Measurements from ENCODE around the gene TWIST2. TPM values are rescaled to one million over a fixed set of nuclear protein-coding genes. Genes with fewer than 3 reads are reported as not detected.
A peak's percentile ranks its signal among the peaks of the same experiment; 100 is the strongest.

The TWIST2 gene
- total and polyA plus RNA-seq, 11 donors: 0.39 to 10.9 (median 1.4) TPM

- Histone ChIP-seq H3K4me1 (peaks cover 0 to 12% (median 4%) of the 10 kb centered on the region in 12 donors), H3K27ac (no peak overlapping the region), H3K4me3 (no peak overlapping the region), H3K36me3 (no peaks in the 10 kb centered on the region), H3K9me3 (no peaks in the 10 kb centered on the region), H3K27me3 (peaks cover 0 to 28% (median 2%) of the 10 kb centered on the region in 9 donors)
- no peak for ATAC-seq
- intact Hi-C loops (cut with DNase I): no loop called here
- WGBS, 4 donors: 79 to 86% (median 81%) methylated on average over 12 to 14 of the region's 14 CpGs
- DNase-seq: peak in 1 of 5 donors; percentile 11
- no peak for TF ChIP-seq POLR2A (IDR thresholded peaks at IDR 0.05)
- TF ChIP-seq, protein P1, sequence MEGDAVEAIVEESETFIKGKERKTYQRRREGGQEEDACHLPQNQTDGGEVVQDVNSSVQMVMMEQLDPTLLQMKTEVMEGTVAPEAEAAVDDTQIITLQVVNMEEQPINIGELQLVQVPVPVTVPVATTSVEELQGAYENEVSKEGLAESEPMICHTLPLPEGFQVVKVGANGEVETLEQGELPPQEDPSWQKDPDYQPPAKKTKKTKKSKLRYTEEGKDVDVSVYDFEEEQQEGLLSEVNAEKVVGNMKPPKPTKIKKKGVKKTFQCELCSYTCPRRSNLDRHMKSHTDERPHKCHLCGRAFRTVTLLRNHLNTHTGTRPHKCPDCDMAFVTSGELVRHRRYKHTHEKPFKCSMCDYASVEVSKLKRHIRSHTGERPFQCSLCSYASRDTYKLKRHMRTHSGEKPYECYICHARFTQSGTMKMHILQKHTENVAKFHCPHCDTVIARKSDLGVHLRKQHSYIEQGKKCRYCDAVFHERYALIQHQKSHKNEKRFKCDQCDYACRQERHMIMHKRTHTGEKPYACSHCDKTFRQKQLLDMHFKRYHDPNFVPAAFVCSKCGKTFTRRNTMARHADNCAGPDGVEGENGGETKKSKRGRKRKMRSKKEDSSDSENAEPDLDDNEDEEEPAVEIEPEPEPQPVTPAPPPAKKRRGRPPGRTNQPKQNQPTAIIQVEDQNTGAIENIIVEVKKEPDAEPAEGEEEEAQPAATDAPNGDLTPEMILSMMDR (IDR thresholded peaks at IDR 0.05): no peak
These were observed 11.9 kb downstream of the TWIST2 start for GRCh38 chr2:238859636-238860347.

DNA sequence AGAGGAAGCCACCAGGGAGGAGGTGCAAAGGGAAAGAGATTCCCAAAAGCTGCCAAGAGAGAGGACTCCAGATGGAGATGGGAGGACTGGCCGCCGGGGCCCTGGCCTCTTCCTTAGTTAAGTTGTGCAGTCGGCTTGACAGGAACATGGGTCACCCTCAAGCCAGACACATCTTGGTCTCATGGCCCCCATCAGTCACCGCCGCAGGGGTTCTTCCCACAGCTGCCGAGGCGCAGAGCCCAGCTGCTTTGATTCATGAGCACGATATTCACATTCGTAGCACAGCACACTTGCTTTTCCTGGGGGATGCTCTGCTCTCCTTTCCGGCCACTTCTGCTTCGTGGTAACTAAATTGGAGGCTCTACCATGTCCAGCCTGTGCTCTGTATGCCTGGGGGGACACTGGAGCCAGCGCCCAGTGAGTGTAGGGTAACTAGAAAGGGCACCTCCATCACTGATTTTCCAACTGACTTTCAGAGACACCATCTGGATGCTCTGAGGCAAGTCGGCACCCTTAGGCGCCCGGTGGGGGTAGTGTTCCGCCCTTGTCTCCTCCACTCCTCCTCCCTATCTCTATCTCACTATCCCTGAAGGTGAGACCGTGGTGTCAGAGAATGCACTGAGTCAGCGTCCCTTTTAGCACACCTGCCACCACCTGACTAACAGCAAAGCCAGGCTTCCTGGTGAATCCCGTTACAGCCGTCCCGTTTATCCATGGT lies 13.3 kb downstream of the TWIST2 start:
- WGBS, 4 donors: 75 to 79% (median 76%) methylated on average over 21 of the region's 21 CpGs
- ATAC-seq (no peak), DNase-seq (peak in 1 of 5 donors; percentile 11)
- H3K4me3 ChIP-seq: no peak overlapping the region
- peaks cover 0 to 18% (median 0%) of the 10 kb centered on the region in 9 donors for H3K27me3 ChIP-seq
- H3K4me1 ChIP-seq: peaks cover 0 to 15% (median 5%) of the 10 kb centered on the region in 12 donors
- intact Hi-C loops (cut with DNase I): no loop called here
- H3K27ac ChIP-seq: no peak overlapping the region
- TF ChIP-seq, protein P1 (IDR thresholded peaks at IDR 0.05): no peak
- no peak for TF ChIP-seq POLR2A (IDR thresholded peaks at IDR 0.05)
- no peaks in the 10 kb centered on the region for H3K36me3 ChIP-seq
- no peaks in the 10 kb centered on the region for H3K9me3 ChIP-seq

DNA sequence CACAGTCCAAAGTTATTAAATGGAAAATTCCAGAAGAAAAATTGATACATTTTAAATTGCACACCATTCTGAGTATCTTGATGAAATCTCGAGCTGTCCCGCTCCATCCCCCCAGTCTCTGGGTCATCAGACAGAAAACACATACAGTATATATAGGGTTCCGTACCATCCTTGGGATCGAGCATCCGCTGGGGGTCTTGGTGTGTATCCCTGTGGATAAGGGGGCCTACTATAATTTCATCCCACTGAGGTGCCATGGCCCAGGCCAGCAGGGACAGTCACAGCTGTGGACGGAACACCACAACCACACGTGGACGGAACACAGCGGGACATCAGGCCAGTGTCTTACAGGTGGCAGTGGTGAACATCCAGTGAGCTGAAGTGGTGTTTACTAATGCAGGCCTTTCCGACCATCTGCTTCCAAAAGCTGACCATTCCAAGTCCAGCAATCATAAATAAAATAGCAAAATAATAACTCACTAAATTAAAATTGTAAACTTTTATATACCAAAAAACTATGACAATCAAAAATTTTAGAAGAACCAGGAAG lies 14.0 kb downstream of the TWIST2 start:
- intact Hi-C loops (cut with DNase I): no loop called here
- Histone ChIP-seq H3K27ac (peak overlapping the region in 1 of 12 donors; percentile 74), H3K4me3 (no peak overlapping the region), H3K9me3 (no peaks in the 10 kb centered on the region), H3K27me3 (peaks cover 0 to 11% (median 0%) of the 10 kb centered on the region in 9 donors), H3K36me3 (no peaks in the 10 kb centered on the region), H3K4me1 (peaks cover 0 to 15% (median 5%) of the 10 kb centered on the region in 12 donors)
- DNase-seq: peak in 1 of 5 donors; percentile 6
- WGBS, 4 donors: 85 to 92% (median 92%) methylated on average over 10 of the region's 10 CpGs
- TF ChIP-seq, protein P1 (IDR thresholded peaks at IDR 0.05): no peak
- TF ChIP-seq POLR2A (IDR thresholded peaks at IDR 0.05): no peak
- no peak for ATAC-seq

- intact Hi-C loops (cut with DNase I): no loop called here
These were observed 14.8 kb downstream of the TWIST2 start for GRCh38 chr2:238862701-238863100.

More at GRCh38 chr2:238862701-238863100, 14.8 kb downstream of the TWIST2 start:
- Histone ChIP-seq H3K27me3 (peaks cover 0 to 8% (median 0%) of the 10 kb centered on the region in 9 donors), H3K9me3 (no peaks in the 10 kb centered on the region), H3K4me1 (peaks cover 0 to 15% (median 5%) of the 10 kb centered on the region in 12 donors), H3K4me3 (no peak overlapping the region), H3K27ac (peak overlapping the region in 1 of 12 donors; percentile 74), H3K36me3 (no peaks in the 10 kb centered on the region)
- ATAC-seq: no peak
- 82 to 87% (median 87%) methylated on average over 5 of the region's 5 CpGs for WGBS, 4 donors
- DNase-seq: no peak
- TF ChIP-seq POLR2A (IDR thresholded peaks at IDR 0.05): no peak
- TF ChIP-seq, protein P1 (IDR thresholded peaks at IDR 0.05): no peak
